Effector memory CD4-positive, alpha-beta T cell (primary cell): ENCODE data around the gene C22orf15.

Experiments used
- DNase-seq, 3 donors: peaks; one replicate each; pipeline ENCODE4 v3.0.0-alpha.2; 2020
- H3K27ac ChIP-seq: 2 replicates; pipeline ENCODE4 v1.7.0; 2013; ENCODE audit warnings: mild to moderate bottlenecking, low read length, moderate library complexity; ENCODE audit not compliant: insufficient read depth, poor library complexity, severe bottlenecking
- H3K27me3 ChIP-seq: replicated peaks from 2 replicates; pipeline ENCODE4 v1.7.0; 2013; ENCODE audit warnings: mild to moderate bottlenecking, low read length; ENCODE audit not compliant: insufficient read depth, control insufficient read depth, poor library complexity, severe bottlenecking
- H3K36me3 ChIP-seq: 2 replicates; pipeline ENCODE4 v1.7.0; 2013; ENCODE audit warnings: mild to moderate bottlenecking, low read length, moderate library complexity; ENCODE audit not compliant: control insufficient read depth, insufficient read depth
- H3K4me1 ChIP-seq: 2 replicates; pipeline ENCODE4 v1.7.0; 2013; ENCODE audit warnings: low read length, mild to moderate bottlenecking; ENCODE audit not compliant: control insufficient read depth, insufficient read depth, poor library complexity, severe bottlenecking
- H3K4me3 ChIP-seq: 2 replicates; pipeline ENCODE4 v1.7.0; 2013; ENCODE audit warnings: low read length, low read depth, mild to moderate bottlenecking; ENCODE audit not compliant: insufficient read depth, poor library complexity, severe bottlenecking
- H3K9me3 ChIP-seq: 2 replicates; pipeline ENCODE4 v1.7.0; 2013; ENCODE audit warnings: mild to moderate bottlenecking, low read length, moderate library complexity; ENCODE audit not compliant: control insufficient read depth

The C22orf15 gene

DNA sequence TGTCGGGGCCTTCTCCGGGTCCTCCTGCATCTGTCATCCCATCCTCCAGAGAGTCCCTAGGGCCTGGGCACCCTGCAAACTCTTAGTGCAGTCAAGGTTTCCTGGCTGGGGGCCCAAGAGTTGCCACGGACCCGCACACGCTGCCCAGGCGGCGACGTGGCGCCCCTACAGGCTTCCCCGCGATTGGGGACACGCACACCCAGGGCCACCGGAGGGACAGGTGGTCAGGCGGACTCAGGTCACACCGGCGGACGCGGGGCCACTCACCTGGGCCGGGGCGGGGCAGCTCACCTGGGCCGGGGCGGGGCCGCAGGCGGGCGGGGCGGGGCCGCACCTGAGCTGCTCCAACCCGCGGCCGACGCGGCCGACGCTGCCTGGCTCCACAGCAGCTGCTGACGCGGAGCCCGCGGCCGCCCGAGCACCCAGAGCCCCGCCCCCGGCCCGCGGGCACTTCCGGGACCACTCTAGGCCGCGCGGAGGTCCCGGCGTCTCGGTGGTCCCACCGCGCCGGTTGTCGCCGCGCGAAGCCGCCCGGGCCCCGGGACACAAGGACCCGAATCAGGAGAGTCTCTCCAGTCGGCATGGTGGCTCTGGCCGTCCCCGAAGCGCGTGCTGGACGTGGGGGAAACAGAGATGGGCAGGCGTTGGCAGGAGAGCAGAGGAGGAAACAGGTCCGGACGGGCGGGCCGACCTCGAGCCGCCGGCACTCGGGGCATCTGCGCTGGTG, 11.9 kb upstream of the C22orf15 start, which contains the start of gene ZNF70:
Gene ZNF70 (minus strand): TSS at position 399 of the 727 bp plus-strand sequence. CDS start 5,972 bp downstream, outside the sequence.
- peaks cover 11% of the 10 kb centered on the region for H3K4me1 ChIP-seq
- H3K9me3 ChIP-seq, result no peaks in the 10 kb centered on the region
- H3K36me3 ChIP-seq, result no peaks in the 10 kb centered on the region
- H3K27me3 ChIP-seq, result no peaks in the 10 kb centered on the region
- peak within 1 kb of the TSS; percentile 70 for H3K4me3 ChIP-seq
- H3K27ac ChIP-seq, result peak within 1 kb of the TSS; percentile 51
- DNase-seq, result peak; percentile 73 to 76 (median 74)

DNA sequence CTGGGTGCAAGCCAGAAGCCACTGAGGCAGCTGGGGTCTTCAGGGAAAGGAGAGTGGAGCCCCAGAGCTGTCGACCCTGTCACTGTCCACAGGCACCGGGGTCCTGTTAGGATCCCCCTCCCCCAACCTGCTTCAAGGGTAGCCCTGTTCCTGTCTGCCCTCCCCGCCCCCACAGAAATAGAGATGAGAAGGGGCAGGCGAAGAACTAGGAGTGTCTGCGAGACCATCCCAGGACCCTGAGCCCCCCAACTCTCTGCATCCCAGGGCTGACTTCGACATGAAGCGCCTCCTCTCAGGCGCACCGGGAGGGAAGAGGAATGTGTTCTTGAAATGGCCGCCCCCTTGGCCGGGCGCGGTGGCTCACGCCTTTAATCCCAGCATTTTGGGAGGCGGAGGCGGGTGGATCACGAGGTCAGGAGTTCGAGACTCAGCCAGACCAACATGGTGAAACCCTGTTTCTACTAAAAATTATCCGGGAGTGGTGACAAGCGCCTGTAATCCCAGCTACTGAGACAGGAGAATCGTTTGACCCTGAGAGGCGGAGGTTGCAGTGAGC, 11.3 kb upstream of the C22orf15 start:
- H3K27me3 ChIP-seq, result no peaks in the 10 kb centered on the region
- H3K9me3 ChIP-seq, result no peaks in the 10 kb centered on the region
- H3K27ac ChIP-seq, result peak overlapping the region; percentile 51
- DNase-seq, result no peak
- peak overlapping the region; percentile 70 for H3K4me3 ChIP-seq
- no peaks in the 10 kb centered on the region for H3K36me3 ChIP-seq
- H3K4me1 ChIP-seq, result peaks cover 11% of the 10 kb centered on the region

GRCh38 chr22:23752090-23752691, 10.6 kb upstream of the C22orf15 start:
- Histone ChIP-seq H3K36me3 (no peaks in the 10 kb centered on the region), H3K27me3 (no peaks in the 10 kb centered on the region), H3K4me3 (no peak overlapping the region), H3K4me1 (peaks cover 11% of the 10 kb centered on the region), H3K9me3 (no peaks in the 10 kb centered on the region), H3K27ac (no peak overlapping the region)
- no peak for DNase-seq

GRCh38 chr22:23752750-23753149, 10.0 kb upstream of the C22orf15 start:
- H3K4me3 ChIP-seq, result no peak overlapping the region

GRCh38 chr22:23753385-23753784, 9.4 kb upstream of the C22orf15 start:
- Histone ChIP-seq H3K27ac (no peak overlapping the region), H3K4me1 (peaks cover 11% of the 10 kb centered on the region), H3K36me3 (no peaks in the 10 kb centered on the region), H3K27me3 (no peaks in the 10 kb centered on the region), H3K4me3 (no peak overlapping the region), H3K9me3 (no peaks in the 10 kb centered on the region)
- DNase-seq, result no peak

More at GRCh38 chr22:23752750-23753149, 10.0 kb upstream of the C22orf15 start:
- H3K9me3 ChIP-seq, result no peaks in the 10 kb centered on the region
- no peaks in the 10 kb centered on the region for H3K36me3 ChIP-seq
- no peaks in the 10 kb centered on the region for H3K27me3 ChIP-seq
- peaks cover 11% of the 10 kb centered on the region for H3K4me1 ChIP-seq
- DNase-seq, result no peak
- no peak overlapping the region for H3K27ac ChIP-seq

- Histone ChIP-seq H3K27me3 (no peaks in the 10 kb centered on the region), H3K9me3 (no peaks in the 10 kb centered on the region), H3K4me1 (peaks cover 11% of the 10 kb centered on the region), H3K36me3 (no peaks in the 10 kb centered on the region), H3K4me3 (no peak within 1 kb of the TSS), H3K27ac (no peak within 1 kb of the TSS)
- DNase-seq, result no peak
Observed at GRCh38 chr22:23754220-23754919, 8.4 kb upstream of the C22orf15 start, which contains the start of gene VPREB3. Gene VPREB3, minus strand, starts transcription at chr22:23754425. Its CDS starts 62 bp downstream, at chr22:23754363.

- Histone ChIP-seq H3K4me3 (no peak overlapping the region), H3K27me3 (no peaks in the 10 kb centered on the region), H3K9me3 (no peaks in the 10 kb centered on the region), H3K36me3 (no peaks in the 10 kb centered on the region), H3K27ac (no peak overlapping the region), H3K4me1 (peaks cover 11% of the 10 kb centered on the region)
- no peak for DNase-seq
Observed at GRCh38 chr22:23754980-23755636, 7.7 kb upstream of the C22orf15 start.

- H3K27ac ChIP-seq, result no peak overlapping the region
- no peak overlapping the region for H3K4me3 ChIP-seq
- H3K36me3 ChIP-seq, result no peaks in the 10 kb centered on the region
- H3K27me3 ChIP-seq, result no peaks in the 10 kb centered on the region
- no peak for DNase-seq
- H3K9me3 ChIP-seq, result no peaks in the 10 kb centered on the region
- H3K4me1 ChIP-seq, result peaks cover 5% of the 10 kb centered on the region
Observed at GRCh38 chr22:23755711-23756110, 7.1 kb upstream of the C22orf15 start.

GRCh38 chr22:23756891-23757290, 5.9 kb upstream of the C22orf15 start:
- Histone ChIP-seq H3K27ac (no peak overlapping the region), H3K27me3 (no peaks in the 10 kb centered on the region), H3K4me1 (no peaks in the 10 kb centered on the region), H3K36me3 (no peaks in the 10 kb centered on the region), H3K9me3 (no peaks in the 10 kb centered on the region), H3K4me3 (no peak overlapping the region)
- no peak for DNase-seq
